Gastrocnemius medialis (tissue), 4 donors: Measurements from ENCODE around the gene NFKBIE. TPM values are rescaled to one million over a fixed set of nuclear protein-coding genes. Genes with fewer than 3 reads are reported as not detected.

Source experiments
- ATAC-seq, 2 donors: fragments of 150-250 bp; one replicate each; pipeline ENCODE4 v1.9.1; 2016
- DNase-seq, 2 donors: peaks; one replicate each; pipeline ENCODE4 v3.0.0-alpha.2; 2019
- H3K27ac ChIP-seq, 4 donors: fragments of 200-600 bp; sonication (generic); 1 replicate in 1 of 4; 2 replicates in 3 of 4; pipeline ENCODE4 v1.5.1; 2016 to 2018; ENCODE audit warnings: mild to moderate bottlenecking in 2 of 4, moderate library complexity in 1 of 4
- H3K27me3 ChIP-seq, 3 donors: fragments of 200-600 bp; sonication (generic) in 2 of 3; 1 replicate in 1 of 3; 2 replicates in 2 of 3; pipeline versions ENCODE4 v1.5.1 to v1.6.0; 2016 to 2019; ENCODE audit warnings: mild to moderate bottlenecking in 1 of 3, moderate library complexity in 1 of 3
- H3K36me3 ChIP-seq, 2 donors: fragments of 200-600 bp; sonication (generic) in 1 of 2; one replicate each; pipeline ENCODE4 v1.5.1; 2017 to 2018
- H3K4me1 ChIP-seq, 2 donors: fragments of 200-600 bp; sonication (generic) in 1 of 2; one replicate each; pipeline ENCODE4 v1.5.1; 2016 to 2017; ENCODE audit warnings: mild to moderate bottlenecking in 2 of 2
- H3K4me3 ChIP-seq, 4 donors: fragments of 200-600 bp; sonication (generic) in 3 of 4; 1 replicate in 1 of 4; 2 replicates in 3 of 4; pipeline ENCODE4 v1.5.1; 2016 to 2019; ENCODE audit warnings: mild to moderate bottlenecking in 2 of 4
- H3K9me3 ChIP-seq, 3 donors: fragments of 200-600 bp; sonication (generic) in 2 of 3; 1 replicate in 1 of 3; 2 replicates in 2 of 3; pipeline ENCODE4 v1.5.1; 2016 to 2019
- CTCF ChIP-seq, 5 experiments: fragments of 450-650 bp in 3 of 5; fragments of 200-600 bp in 2 of 5; sonication (generic) in 2 of 5; IDR thresholded peaks in 4 of 5; conservative IDR thresholded peaks in 1 of 5; 1 replicate in 4 of 5; 2 replicates in 1 of 5; pipeline ENCODE4 v1.5.1; 2016 to 2019; ENCODE audit warnings: antibody characterized with exemption in 5 of 5, mild to moderate bottlenecking in 3 of 5, moderate library complexity in 3 of 5
- POLR2A ChIP-seq, 2 donors: fragments of 450-650 bp; IDR thresholded peaks; one replicate each; pipeline ENCODE4 v1.6.1; 2017; ENCODE audit warnings: antibody characterized with exemption in 2 of 2, mild to moderate bottlenecking in 2 of 2, moderate library complexity in 2 of 2
- in situ Hi-C, 4 donors: fragments of 200-750 bp; cut with MboI; loops; one replicate each; pipeline versions ENCODE4 v1.15.0 to v1.8.0; 2017; ENCODE audit warnings: low sequenced_read_pairs in 4 of 4
- intact Hi-C: fragments of 100-400 bp; cut with DNase I; formaldehyde crosslinking; loops from one replicate; pipeline ENCODE4 v1.15.1; 2023; ENCODE audit warnings: low total_unique reads
- total RNA-seq, 4 donors: library from RNA; depleted of rRNA; stranded (reverse); fragments of >200 nt; gene quantifications; one replicate each; pipeline versions ENCODE4 v1.1.0 to v1.2.3, GENCODE V29; 2016

NFKBIE gene
- total RNA-seq, 4 donors from 2014 or later: 4.1 to 11.1 (median 10.0) TPM

GRCh38 chr6:44272529-44272928 lies 7.2 kb upstream of the NFKBIE start:
- no peaks in the 10 kb centered on the region for H3K36me3 ChIP-seq
- TF ChIP-seq CTCF (IDR thresholded peaks at IDR 0.05 in 4 of 5, conservative IDR thresholded peaks at IDR 0.05 in 1 of 5) (no peak), POLR2A (IDR thresholded peaks at IDR 0.05) (no peak)
- no peak overlapping the region for H3K27ac ChIP-seq
- no peak overlapping the region for H3K4me3 ChIP-seq
- ATAC-seq (no peak), DNase-seq (no peak)
- no peaks in the 10 kb centered on the region for H3K9me3 ChIP-seq
- intact Hi-C loops: no loop called here
- in situ Hi-C loops: no loop called here
- no peaks in the 10 kb centered on the region for H3K4me1 ChIP-seq
- peaks cover 40 to 46% (median 42%) of the 10 kb centered on the region in 3 donors for H3K27me3 ChIP-seq

- H3K27me3 ChIP-seq: peaks cover 38 to 46% (median 42%) of the 10 kb centered on the region in 3 donors
- in situ Hi-C loops: no loop called here
- DNase-seq: no peak
- no peak for ATAC-seq
- TF ChIP-seq CTCF (IDR thresholded peaks at IDR 0.05 in 4 of 5, conservative IDR thresholded peaks at IDR 0.05 in 1 of 5) (no peak), POLR2A (IDR thresholded peaks at IDR 0.05) (no peak)
- no peak overlapping the region for H3K4me3 ChIP-seq
- no peaks in the 10 kb centered on the region for H3K4me1 ChIP-seq
- H3K27ac ChIP-seq: no peak overlapping the region
- no peaks in the 10 kb centered on the region for H3K36me3 ChIP-seq
- intact Hi-C loops: no loop called here
- H3K9me3 ChIP-seq: no peaks in the 10 kb centered on the region
Observed at GRCh38 chr6:44271914-44272313, 6.6 kb upstream of the NFKBIE start.

DNA sequence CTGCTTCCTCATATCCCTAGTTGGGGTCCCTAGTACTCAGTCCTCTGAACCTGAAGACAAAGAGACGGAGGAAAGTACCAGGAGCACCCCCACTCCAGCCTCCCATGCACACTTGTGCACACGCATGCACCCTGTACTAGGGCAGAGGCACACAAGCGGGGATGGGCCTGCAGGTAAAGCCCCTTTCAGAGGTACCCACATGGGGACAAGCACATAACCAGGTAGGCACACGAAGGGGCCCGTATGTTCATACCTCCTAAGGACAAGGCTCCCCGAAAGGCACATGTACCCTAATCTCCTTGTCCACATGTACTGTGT lies 6.0 kb upstream of the NFKBIE start:
- no peak for DNase-seq
- ATAC-seq: no peak
- Histone ChIP-seq H3K27ac (no peak overlapping the region), H3K9me3 (no peaks in the 10 kb centered on the region), H3K36me3 (no peaks in the 10 kb centered on the region), H3K4me1 (no peaks in the 10 kb centered on the region), H3K4me3 (no peak overlapping the region), H3K27me3 (peaks cover 32 to 46% (median 41%) of the 10 kb centered on the region in 3 donors)
- in situ Hi-C loops: no loop called here
- no peak for TF ChIP-seq CTCF (IDR thresholded peaks at IDR 0.05 in 4 of 5, conservative IDR thresholded peaks at IDR 0.05 in 1 of 5)
- no peak for TF ChIP-seq POLR2A (IDR thresholded peaks at IDR 0.05)
- intact Hi-C loops: no loop called here

DNA sequence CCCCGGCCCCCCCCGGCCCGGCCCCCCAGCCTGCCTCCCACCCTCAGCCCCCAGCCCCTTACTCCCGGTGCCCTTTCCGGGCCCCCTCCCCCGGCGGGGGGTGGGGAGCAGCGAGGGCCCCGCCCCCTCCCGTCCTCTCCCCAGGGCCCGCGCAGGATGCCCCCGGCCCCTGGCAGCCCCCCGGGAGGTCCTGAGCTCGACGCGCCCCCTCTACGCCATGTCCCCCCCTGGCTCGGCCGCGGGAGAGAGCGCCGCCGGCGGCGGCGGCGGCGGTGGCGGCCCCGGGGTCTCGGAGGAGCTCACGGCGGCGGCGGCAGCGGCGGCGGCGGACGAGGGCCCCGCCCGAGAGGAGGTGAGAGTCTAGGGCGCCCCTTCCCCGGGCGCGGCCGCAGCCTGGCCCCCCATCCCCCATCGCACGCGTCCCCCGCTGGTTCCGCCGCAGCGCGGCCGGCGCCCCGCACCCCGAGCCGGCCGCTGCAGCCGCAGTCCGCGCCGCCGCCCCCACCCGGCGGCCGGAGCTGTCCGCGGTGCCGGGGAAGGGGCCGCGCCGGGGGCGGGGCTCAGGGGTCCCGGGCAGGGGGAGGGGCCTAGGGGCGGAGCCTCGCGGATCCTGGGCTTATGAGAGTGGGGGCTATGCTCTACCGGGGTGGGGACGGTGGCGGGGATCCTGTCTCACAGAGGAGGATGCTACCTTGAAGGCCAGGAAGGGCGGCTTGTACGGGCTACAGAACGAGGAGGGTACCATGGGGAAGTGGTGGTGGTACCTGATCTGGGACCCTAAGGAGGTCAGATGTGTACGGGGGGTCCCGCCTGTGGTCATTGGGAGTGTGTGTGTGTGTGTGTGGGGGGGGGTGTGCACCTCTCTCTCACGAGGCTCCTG lies 5.4 kb upstream of the NFKBIE start:
- Histone ChIP-seq H3K27me3 (peaks cover 30 to 46% (median 39%) of the 10 kb centered on the region in 3 donors), H3K36me3 (no peaks in the 10 kb centered on the region), H3K9me3 (no peaks in the 10 kb centered on the region), H3K27ac (no peak overlapping the region), H3K4me3 (peak overlapping the region in 2 of 4 donors; percentile 28 to 43), H3K4me1 (no peaks in the 10 kb centered on the region)
- ATAC-seq (no peak), DNase-seq (no peak)
- intact Hi-C loops (no loop called here), in situ Hi-C loops (no loop called here)
- TF ChIP-seq CTCF (IDR thresholded peaks at IDR 0.05 in 4 of 5, conservative IDR thresholded peaks at IDR 0.05 in 1 of 5) (no peak), POLR2A (IDR thresholded peaks at IDR 0.05) (no peak)
